Stimulated activated CD4-positive, alpha-beta T cell treated with anti-CD3 and anti-CD28 coated beads, Interleukin-15, amount 100 ng/mL, for 24 hours (primary cell): ENCODE data around the gene LSMEM2.

Experiments used
- DNase-seq: peaks from one replicate; pipeline ENCODE4 v3.0.0-alpha.2; 2020

The LSMEM2 gene

DNA sequence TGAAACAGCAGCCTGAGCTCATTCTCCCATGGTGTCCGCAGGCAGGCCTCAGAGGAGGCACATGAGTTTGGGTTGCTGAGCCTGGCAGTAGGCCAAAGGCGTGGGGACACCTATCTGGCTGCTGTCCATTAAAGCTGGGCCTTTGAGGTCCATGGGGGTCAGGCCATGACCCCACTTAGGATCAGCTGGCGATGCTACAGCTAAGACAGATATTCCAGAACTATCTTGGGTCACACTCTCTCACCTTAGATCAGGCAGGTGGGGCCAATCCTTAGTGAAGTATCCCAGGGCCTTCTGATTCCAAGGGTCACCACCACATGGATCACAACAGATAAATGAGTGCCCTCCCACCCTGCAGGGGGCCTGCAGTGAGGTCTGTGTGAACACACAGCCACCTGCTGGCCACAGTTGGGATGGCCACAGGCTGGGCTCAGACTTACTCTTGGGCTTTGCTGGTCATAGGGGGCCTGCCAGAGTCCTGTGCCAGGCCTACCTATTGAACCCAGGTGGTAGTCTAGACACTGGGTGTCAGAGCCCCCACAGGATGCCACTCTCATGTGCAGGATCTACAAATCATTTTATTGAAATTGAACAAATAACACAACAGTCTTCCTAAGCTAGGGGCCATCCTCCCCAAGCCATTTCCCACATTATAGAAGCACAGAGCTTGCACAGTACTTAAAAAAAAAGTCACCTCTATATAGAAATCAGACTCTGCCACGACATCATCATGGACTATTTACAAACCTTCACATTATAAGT, 45.6 kb downstream of the LSMEM2 start:
- DNase-seq = peak; percentile 74

DNA sequence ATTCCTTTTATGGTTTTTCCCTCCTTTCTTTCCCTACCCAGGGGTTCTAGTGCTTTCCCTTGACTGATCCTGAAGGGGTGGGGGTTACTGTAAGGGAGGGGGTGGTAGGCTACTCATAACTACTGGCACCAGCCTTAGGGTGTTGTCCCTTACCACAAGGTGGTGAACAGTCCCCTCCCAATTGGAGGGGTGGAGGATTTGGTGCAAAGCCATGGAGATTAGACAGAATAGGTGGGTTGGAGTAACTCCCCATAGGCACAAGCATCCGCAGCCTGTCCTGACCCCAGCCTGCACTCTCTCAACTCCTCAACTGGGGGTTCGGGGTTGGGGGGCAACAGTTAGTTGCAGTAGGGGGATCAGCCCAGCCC, 46.2 kb downstream of the LSMEM2 start:
- DNase-seq = no peak

DNA sequence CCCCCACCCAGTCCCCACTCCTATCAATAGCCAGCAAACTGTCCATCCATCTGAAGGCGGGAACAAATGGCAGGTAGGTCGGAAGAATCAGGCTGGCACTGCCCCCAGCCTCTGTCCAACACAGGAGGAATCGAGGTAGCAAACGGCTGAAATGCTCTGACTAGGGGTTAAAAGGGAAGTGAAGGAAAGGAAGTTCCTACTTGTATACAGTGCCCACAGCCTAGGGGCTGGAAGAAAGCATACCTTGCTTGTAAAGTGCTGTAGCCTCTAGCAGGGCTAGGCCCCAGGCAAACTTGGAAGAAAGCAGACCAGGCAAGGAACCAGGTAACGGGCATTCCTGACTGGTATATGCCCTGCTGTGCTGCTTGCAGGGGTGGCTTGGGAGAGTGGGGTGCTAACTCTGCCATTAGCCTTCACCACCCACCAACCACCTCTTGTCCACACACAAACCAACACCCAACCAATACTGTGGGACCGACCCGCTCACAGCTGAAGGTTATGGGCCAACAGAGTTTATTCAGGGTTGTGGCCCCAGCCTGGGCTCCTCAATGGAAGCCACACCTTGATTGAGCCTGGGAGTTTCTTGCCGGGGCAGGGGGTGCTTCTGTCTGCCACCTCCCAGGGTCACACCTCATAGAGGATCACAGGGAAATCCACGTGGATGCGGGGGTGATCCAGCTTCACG, 46.8 kb downstream of the LSMEM2 start:
- DNase-seq = no peak

DNA sequence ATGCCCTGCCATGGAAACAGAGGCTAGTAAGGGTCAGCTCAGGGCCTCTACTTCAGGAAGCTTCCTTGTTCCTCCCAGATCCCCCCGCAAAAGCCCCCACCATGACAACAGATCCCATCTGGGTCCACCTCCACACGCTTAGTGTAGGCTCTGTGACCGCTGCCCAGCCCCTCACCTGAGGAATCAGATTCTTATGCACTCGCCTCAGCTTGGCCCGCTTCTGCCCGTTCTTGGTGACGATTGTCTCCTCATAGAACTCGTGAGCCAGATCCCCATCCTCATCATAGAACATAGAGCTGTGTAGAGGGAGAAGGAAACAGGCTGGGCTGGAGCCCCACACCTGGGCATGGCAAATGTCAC, 47.3 kb downstream of the LSMEM2 start:
- DNase-seq = no peak

DNA sequence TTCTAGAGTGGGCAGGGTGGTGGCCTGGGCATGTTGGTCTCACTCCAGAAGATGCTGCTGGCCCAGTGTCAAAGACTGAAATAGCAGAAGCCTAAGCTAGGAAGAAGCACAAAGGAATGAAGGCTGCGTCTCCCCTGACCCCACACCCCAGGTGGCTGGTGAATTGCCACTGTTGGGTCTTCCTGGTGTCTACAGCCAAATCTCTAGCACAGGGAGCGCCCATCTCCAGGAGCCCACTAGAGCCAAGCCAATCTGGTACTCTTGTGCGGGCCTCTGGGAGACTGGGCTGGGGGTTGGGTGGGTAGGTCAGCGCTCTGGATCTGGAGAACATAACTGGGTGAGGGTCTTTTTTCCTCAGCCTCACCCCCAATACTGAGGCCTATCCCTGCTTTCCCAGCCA, 48.2 kb downstream of the LSMEM2 start:
- no peak for DNase-seq

DNA sequence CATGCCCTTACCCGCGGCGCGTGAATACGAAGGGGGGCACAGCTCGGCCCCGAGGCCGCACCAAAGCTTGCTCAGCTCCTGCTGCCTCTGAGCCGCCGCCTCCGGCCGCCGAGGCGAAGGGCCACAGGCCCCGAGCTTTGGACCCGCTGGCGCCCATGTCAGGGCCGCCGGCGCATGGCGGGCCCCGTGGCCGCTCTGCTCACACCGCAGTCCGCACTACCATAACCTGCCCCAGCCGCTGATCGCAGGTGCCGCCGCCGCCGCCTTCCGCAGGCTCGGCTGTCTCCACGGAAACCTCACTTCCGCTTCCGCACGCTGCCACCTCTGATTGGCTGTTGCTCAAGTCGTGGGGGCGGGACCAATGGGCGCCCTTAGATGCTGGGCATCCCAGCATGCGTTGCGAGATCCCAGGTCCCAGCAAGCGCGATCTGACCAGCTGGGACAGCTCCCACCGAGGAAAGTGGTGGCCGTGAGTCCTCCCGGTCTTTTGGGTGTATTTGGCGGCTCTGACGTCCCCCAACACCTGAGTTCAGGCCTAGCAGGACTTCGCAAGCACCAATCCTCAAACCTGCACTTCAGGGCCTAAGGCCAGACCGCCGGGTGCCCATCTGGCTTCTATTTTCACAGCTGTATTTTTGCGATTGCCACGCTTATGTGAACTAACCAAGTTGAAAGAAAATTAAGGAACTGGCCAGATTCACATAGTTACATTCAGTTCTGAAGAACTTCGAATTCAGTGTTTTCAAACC, 49.2 kb downstream of the LSMEM2 start, which contains the start of gene TUSC2:
Gene TUSC2 (minus strand): TSS at position 281 of the 749 bp plus-strand sequence. CDS start 124 bp downstream, at position 157.
- DNase-seq = peak; percentile 98

DNA sequence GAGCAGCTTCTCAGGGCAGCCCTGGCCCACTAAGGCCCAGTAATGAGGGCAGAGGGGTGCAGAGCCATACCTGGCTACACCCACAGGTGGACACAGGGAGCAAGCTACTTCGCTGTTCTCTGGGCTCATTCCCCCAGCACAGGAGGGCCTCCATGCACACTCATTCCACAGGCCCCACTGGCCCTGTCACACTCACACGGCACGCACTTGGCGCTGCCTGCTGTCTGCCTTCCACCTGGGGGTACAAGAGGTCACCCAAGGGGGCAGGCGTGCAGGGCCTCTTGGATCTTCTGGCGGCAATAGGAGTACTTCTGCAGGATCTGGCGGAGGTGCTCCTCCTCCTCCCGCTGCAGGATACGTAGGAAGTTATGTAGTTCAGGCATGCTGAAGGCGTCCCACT, 51.4 kb downstream of the LSMEM2 start:
- no peak for DNase-seq

DNA sequence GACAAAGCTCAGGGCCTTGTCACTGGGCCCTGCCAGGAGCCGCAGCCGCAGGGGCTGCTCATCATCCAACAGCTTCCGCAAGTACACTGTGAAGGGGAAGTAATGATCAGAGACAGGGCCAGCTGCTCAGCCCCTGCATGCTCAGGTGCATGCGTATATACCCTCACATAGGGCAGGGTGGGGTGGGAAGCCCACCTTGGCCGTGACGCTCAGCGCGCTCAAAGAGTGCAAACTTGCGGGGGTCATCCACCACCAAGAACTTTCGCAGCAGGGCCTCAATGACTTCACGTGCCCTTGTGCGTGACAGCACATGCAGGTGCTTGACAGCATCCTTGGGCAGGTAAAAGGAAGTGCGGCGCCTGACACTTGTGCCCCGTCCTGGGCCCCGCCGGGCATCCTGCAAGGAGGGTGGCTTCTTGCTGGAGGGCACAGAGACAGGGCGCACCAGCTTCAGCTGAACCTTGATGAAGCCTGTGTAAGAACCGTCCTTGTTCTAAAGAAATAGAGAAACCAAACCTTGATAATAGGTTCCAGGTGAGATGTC, 52.5 kb downstream of the LSMEM2 start:
- DNase-seq = no peak

DNA sequence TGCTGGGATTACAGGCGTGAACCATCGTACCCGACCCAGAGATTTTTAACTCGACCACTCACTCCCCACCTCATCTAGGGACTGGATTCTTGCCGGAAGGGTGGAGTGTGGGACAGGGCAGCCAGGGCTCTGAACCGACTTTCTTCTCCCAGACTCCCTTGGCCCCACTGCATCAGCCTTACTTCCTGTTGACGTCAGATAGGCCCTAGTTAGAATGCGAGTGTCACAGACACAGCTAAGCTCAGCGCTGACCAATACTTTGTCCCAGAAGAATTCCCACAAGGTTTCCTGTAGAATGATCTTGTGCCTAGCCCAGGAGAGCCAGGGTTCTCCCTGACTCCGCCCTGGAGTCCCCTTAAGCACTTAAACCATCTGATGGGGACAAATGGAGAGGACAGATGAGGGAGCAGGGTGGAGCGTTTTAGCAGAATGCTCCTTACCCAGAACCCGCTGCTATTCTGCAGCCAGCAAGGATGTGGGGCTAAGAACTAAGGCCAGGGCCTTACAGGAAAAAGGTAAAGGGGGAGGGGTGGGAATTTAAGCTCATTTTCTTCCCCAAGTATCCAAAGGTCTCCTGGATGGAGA, 54.9 kb downstream of the LSMEM2 start:
- DNase-seq = no peak

DNA sequence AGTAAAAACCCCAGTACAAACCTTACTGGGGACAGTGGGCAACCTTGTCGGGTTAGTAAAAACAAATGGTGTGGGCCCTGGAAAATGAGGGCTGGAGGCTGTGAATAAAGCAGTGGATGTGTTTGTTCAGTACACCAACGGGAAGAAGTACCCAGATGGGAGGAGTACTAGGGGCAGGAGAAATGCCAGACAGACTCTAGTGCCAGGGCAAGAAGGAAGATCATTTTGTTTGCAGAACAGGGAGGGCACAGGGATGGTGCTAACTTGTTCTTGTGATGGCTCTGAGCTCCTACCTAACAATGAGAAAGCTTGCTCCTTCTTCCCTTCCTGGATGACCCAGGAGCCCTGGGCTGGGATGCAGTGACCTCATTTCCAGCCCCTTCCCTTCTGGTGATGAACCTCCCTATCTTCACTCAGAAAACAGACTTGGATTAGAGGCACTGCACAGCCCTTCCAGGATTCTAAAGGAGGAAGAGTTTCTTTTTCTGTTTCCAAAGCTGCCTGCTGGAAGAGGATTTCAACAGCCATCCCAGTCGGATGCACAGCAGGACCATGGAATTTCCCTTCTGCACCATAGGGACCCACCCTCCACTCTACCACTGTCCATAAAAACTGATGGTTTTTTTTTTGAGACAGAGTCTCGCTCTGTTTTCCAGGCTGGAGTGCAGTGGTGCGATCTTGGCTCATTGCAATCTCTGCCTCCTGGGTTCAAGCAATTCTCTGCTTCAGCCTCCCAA, 55.6 kb downstream of the LSMEM2 start:
- no peak for DNase-seq

DNA sequence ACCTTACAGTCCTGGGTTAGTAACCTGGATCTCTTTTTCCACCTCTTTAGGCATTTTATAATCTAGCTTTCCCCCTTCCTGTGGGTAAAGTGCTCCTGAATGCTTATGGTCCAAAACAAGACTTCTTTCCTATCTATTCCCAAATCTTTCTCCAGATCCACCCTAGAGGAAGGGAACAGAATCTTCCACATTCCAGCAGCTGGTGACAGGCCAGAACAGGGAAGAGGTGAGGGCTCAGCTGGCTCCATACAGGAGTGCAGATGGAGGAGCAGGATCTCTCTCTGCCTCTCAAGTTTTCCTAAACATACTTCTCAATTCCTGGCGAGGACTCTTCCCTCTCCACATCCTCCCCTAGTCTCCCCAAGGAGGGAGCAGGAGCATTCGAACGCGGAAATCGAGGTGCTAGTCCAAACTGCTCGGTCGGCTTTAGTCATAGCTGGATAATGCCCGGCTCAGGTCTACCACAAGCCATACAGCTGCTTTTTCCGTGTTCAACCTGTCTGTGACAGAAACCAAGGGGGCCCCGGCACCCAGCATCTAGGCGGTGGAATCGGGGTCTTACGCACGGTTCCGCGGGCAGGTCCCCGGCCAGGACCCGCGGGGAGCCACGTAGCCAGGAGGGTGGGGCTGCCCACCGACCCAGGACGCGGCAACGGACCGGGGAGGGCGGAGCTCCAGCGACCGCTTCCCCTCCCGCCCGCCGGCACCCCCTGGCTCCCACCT, 57.7 kb downstream of the LSMEM2 start:
- no peak for DNase-seq

DNA sequence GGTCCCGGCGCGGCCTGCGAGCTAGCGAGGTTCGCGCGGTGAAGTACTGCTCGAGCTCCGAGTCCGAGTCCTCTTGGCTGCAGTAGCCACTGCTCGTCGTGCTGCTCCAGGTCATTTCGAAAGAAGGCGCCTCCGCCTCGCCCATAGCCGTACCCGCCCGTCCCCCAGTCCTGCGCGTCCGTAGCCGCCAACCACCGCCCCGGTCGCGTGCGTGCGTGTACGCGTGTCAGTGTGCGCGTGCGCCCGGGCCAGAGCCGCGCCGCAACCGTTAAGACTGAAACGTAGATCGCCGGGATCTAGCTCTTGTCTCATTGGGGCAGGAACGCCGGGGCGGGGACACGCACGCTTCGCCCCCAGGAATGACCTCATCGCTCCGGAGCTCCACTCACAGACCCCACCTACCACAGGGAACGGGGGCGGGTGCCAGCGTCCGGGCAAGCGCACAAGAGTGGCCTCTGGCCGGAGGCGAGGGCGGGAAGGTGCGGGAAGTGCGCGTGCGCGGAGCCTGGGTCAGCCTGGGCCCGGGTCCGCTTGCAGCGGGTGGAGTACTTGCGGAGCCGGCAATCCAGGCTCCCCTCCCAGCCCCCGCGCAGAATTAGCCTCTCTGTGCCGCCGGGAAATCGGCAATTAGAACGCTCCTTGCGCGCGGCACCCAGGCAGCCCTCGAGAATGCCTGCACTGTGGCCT, 58.4 kb downstream of the LSMEM2 start:
- peak; percentile 99 for DNase-seq
